HUES64 (cell line): ENCODE data around the gene RASA3.

Experiments
- H3K27ac ChIP-seq: 2 replicates; pipeline ENCODE4 v1.7.0; 2013; ENCODE audit warnings: low read depth, low read length, inconsistent platforms
- H3K27me3 ChIP-seq: 2 replicates; pipeline ENCODE4 v1.6.1; 2013; ENCODE audit warnings: mild to moderate bottlenecking, low read length; ENCODE audit not compliant: insufficient read depth
- H3K36me3 ChIP-seq: 2 replicates; pipeline ENCODE4 v1.6.1; 2013; ENCODE audit warnings: mild to moderate bottlenecking, low read length; ENCODE audit not compliant: insufficient read depth
- H3K4me1 ChIP-seq: 2 replicates; pipeline ENCODE4 v1.6.1; 2013; ENCODE audit warnings: mild to moderate bottlenecking, low read length, moderate library complexity; ENCODE audit not compliant: insufficient read depth
- H3K4me3 ChIP-seq: 2 replicates; pipeline ENCODE4 v1.5.1; 2013; ENCODE audit warnings: mild to moderate bottlenecking, low read length, moderate library complexity
- H3K9ac ChIP-seq: 2 replicates; pipeline ENCODE4 v1.6.1; 2013; ENCODE audit warnings: mild to moderate bottlenecking, low read depth, low read length
- H3K9me3 ChIP-seq: 2 replicates; pipeline ENCODE4 v1.6.1; 2013; ENCODE audit warnings: low read depth, low read length; ENCODE audit not compliant: insufficient read depth
- WGBS: fragments of 150-250, 120-280 bp; methylation state at CpG from one replicate; pipeline ENCODE4 v1.1.7; 2013; ENCODE audit warnings: missing lambda C conversion rate; 5-methylcytosine and 5-hydroxymethylcytosine counted together

Gene RASA3

DNA sequence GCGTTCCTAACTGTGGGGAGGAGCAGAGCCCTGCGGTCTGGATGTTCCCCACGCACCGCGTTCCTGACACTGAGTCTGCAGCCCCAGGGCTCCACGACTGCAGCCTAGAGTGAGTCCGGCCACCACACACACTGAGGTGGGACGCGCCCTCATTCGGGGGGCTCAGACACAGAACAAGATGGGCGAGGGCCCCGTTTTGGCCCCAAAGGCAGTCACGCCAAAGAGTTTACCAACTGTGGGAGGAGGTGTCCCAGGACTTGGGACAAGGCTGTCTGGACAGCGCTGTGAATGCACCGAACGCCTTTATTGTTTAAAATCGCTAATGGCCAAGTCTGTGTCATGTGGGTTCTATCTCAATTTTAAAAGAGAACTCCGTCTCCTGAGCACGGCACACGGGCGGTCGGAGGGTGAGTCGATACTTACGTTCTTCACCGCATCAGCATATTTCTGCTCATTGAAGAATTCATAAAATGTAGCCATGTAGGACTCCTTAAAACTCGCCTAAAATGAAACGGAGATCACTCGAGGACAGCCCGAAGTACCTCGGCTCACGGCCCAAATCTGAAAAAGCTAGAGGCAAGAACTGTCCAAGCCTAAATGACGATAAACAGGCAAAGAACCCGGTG is 123.3 kb downstream of the RASA3 start:
- no peak overlapping the region for H3K27ac ChIP-seq
- no peak overlapping the region for H3K9ac ChIP-seq
- H3K4me1 ChIP-seq: no peaks in the 10 kb centered on the region
- no peak overlapping the region for H3K4me3 ChIP-seq
- no peaks in the 10 kb centered on the region for H3K27me3 ChIP-seq
- WGBS: 91% methylated on average over 33 of the region's 33 CpGs
- H3K36me3 ChIP-seq: peaks cover 18% of the 10 kb centered on the region
- H3K9me3 ChIP-seq: no peaks in the 10 kb centered on the region

GRCh38 chr13:114007566-114007965 is 124.9 kb downstream of the RASA3 start:
- peaks cover 18% of the 10 kb centered on the region for H3K36me3 ChIP-seq
- no peak overlapping the region for H3K4me3 ChIP-seq
- no peaks in the 10 kb centered on the region for H3K4me1 ChIP-seq
- 93% methylated on average over 12 of the region's 12 CpGs for WGBS
- no peak overlapping the region for H3K27ac ChIP-seq
- no peaks in the 10 kb centered on the region for H3K27me3 ChIP-seq
- no peak overlapping the region for H3K9ac ChIP-seq
- no peaks in the 10 kb centered on the region for H3K9me3 ChIP-seq

GRCh38 chr13:114005206-114005724 is 127.2 kb downstream of the RASA3 start:
- Histone ChIP-seq H3K27ac (no peak overlapping the region), H3K4me3 (no peak overlapping the region), H3K27me3 (no peaks in the 10 kb centered on the region), H3K9me3 (no peaks in the 10 kb centered on the region), H3K4me1 (no peaks in the 10 kb centered on the region), H3K9ac (no peak overlapping the region), H3K36me3 (peaks cover 13% of the 10 kb centered on the region)
- 90% methylated on average over 15 of the region's 15 CpGs for WGBS

GRCh38 chr13:114004420-114005205 is 127.8 kb downstream of the RASA3 start:
- WGBS: 93% methylated on average over 41 of the region's 41 CpGs
- no peak overlapping the region for H3K27ac ChIP-seq
- no peaks in the 10 kb centered on the region for H3K9me3 ChIP-seq
- H3K4me1 ChIP-seq: no peaks in the 10 kb centered on the region
- H3K4me3 ChIP-seq: no peak overlapping the region
- no peaks in the 10 kb centered on the region for H3K27me3 ChIP-seq
- no peak overlapping the region for H3K9ac ChIP-seq
- peaks cover 7% of the 10 kb centered on the region for H3K36me3 ChIP-seq

DNA sequence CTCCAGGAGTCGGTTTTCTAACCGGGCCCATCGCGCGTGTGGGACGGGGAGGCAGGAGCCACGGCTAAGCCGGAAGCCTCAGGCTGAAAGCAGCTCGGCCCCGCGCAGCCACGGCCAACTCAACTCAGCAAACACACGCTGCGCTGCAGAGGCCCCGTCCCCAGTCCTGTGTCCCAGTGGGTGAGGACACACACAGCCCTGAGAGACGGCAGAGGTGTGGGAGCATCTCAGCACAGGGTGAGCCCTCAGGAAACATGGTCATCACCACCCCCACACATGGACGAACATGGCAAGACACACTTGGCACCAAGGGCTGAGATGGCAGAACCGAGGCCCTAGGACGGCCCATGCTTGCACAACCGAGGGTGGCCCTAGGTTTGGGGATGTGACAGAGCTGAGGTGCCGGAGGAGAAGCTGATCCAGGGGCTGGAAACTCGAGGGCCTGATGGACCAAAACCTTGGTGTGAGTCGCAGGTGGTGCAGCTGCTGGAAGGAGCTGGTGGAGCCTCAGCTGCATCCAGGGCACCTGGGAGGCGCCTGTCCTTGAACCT is 129.6 kb downstream of the RASA3 start:
- no peak overlapping the region for H3K4me3 ChIP-seq
- H3K36me3 ChIP-seq: no peaks in the 10 kb centered on the region; the same call in 1 of the 2 replicates
- WGBS: 94% methylated on average over 24 of the region's 24 CpGs
- no peaks in the 10 kb centered on the region for H3K27me3 ChIP-seq
- no peak overlapping the region for H3K9ac ChIP-seq
- no peak overlapping the region for H3K27ac ChIP-seq
- no peaks in the 10 kb centered on the region for H3K4me1 ChIP-seq
- no peaks in the 10 kb centered on the region for H3K9me3 ChIP-seq

DNA sequence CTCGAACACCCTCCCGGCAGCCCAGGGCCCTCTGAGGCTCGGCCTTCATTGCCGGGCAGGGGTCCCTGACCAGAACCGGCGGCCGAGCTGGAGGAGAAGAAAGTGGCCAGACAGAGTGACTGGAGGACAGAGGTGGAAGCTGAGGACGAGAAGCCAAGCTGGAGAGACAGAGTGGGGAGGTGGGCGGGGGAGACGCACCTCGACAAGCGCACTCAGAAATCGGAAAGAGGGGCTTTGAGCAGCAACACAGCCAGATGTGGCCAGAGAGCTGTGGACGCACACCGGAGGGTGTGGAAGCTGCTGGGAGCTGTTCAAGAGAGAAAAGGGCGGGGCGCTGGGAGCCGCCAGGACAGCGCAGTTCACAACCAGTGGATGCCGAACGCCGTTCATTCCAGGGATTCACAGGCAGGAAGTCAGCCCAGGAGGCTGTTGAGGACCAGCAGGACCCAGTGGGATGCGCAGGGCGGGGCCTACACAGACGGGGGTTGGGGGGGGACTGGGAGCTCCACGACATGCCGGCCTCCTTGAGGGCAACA is 130.3 kb downstream of the RASA3 start:
- Histone ChIP-seq H3K4me1 (no peaks in the 10 kb centered on the region), H3K4me3 (no peak overlapping the region), H3K27me3 (no peaks in the 10 kb centered on the region), H3K9me3 (no peaks in the 10 kb centered on the region), H3K9ac (no peak overlapping the region), H3K27ac (no peak overlapping the region), H3K36me3 (no peaks in the 10 kb centered on the region; the same call in 1 of the 2 replicates)
- WGBS: 91% methylated on average over 27 of the region's 27 CpGs

DNA sequence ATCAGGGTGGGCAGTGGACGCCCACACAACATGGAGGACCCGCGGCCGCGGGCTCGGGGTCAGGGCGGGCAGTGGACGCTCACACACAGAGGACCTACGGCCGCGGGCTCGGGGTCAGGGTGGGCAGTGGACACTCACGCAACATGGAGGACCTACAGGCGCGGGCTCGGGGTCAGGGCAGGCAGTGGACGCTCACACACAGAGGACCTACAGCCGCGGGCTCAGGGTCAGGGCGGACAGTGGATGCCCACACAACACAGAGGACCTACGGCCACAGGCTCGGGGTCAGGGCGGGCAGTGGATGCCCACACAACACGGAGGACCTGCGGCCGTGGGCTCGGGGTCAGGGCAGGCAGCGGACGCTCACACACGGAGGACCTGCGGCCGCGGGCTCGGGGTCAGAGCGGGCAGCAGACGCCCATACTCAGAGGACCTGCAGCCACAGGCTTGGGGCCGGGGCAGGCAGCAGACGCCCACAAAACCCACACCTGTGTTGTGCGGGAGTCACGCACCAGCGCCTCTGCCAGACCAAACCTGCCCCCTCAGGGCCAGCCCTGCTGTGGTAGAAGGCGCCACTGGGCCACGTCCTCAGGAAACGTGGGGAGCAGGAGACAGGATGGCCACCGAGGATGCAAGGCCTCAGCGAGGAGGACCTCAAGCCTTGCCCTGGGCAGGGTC is 131.0 kb downstream of the RASA3 start:
- no peaks in the 10 kb centered on the region for H3K27me3 ChIP-seq
- H3K4me3 ChIP-seq: no peak overlapping the region
- no peaks in the 10 kb centered on the region for H3K9me3 ChIP-seq
- H3K36me3 ChIP-seq: peaks cover under 1% of the 10 kb centered on the region; the same call in 1 of the 2 replicates
- H3K9ac ChIP-seq: no peak overlapping the region
- H3K4me1 ChIP-seq: no peaks in the 10 kb centered on the region
- no peak overlapping the region for H3K27ac ChIP-seq
- 95% methylated on average over 46 of the region's 46 CpGs for WGBS

DNA sequence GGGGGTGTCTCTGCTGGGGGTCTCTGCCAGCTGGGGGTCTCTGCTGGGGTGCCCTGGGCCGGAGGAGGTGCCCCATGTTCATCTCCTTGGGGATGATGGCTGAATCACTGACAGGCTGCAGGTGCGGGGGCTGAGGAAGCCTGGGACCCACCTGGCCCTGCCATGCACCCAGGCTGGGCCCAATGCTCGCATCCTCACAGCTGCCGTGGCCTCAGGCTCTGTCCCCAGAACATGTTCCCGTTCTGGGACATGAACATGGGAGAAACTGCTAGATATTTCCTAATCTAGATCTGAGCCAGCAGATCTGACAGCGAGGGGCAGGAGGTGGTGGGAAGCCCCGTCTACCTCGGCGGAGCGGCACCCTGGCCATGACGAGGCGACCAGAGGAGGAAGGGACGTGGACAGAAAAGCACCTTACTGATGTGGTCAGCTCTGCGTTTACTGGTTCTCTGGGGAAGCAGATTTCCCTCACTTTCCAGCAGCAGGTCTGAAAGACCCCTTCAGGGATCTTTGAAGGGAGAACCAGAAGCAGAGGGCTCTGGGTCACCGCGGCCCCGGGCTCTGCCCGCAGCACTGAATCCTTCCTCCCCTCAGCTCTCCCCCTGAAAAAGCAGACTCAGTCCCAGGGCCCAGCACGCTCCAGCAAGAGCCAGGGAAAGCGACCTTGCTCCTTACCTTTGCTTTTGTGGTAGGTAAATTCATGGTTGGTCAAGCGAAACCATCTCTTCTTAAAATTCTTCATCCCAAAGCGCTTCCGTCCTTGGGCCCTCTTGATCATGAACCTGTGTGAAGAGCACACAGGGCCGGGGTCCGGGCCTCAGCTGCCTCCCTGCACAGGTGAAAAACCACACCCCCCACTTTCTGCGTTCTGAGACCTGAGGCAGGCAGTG is 132.0 kb downstream of the RASA3 start:
- WGBS: 96% methylated on average over 25 of the region's 26 CpGs
- Histone ChIP-seq H3K9me3 (no peaks in the 10 kb centered on the region), H3K9ac (no peak overlapping the region), H3K4me1 (no peaks in the 10 kb centered on the region), H3K27me3 (no peaks in the 10 kb centered on the region), H3K27ac (no peak overlapping the region), H3K36me3 (peaks cover 4% of the 10 kb centered on the region; the same call in 1 of the 2 replicates), H3K4me3 (no peak overlapping the region)

- H3K27ac ChIP-seq: no peak overlapping the region
- no peak overlapping the region for H3K9ac ChIP-seq
- H3K4me1 ChIP-seq: no peaks in the 10 kb centered on the region
- no peaks in the 10 kb centered on the region for H3K27me3 ChIP-seq
- 97% methylated on average over 6 of the region's 10 CpGs for whole genome bisulfite sequencing
- no peak overlapping the region for H3K4me3 ChIP-seq
- peaks cover 4% of the 10 kb centered on the region; the same call in 1 of the 2 replicates for H3K36me3 ChIP-seq
- no peaks in the 10 kb centered on the region for H3K9me3 ChIP-seq
These were observed 132.9 kb downstream of the RASA3 start for GRCh38 chr13:113999618-113999910.

DNA sequence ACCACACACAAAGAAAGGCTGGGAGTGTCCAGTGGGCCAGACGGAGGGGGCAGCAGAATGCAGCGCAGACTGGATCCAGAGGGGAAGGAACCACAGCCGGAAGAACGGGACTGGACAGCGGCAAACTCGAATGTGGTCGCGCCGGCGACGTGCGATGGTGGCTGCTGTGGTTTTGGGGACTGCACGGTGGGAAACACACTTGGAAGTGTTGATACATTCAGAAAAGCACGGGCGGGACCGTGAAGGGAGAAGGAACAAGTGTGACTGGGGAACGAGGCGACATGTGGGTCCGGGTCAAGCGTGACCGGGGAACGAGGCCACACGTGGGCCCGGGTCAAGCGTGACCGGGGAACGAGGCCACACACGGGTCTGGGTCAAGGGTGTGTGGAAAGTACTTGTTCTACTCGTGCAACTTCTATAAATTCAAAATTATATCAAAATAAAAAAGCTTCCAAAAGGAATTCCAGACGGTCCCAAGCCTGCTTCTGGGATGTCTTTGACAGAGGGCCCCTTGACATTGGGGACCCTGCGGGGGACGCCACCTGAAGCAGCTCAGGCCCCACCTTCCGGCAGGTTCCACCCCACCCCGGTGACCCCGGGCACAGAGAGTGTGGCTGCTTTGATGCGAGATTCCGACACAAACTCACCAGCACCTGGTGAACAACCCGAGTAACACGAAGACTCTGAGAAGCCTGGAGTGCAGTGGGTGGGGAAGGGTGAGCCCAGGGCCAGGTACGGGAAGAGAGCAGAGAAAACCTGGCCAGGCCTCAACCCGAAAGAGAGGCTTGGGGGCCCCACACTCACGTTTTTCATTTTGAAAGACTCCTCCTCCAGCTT is 133.4 kb downstream of the RASA3 start:
- no peak overlapping the region for H3K27ac ChIP-seq
- no peaks in the 10 kb centered on the region for H3K4me1 ChIP-seq
- 94% methylated on average over 41 of the region's 42 CpGs for WGBS
- no peak overlapping the region for H3K4me3 ChIP-seq
- no peak overlapping the region for H3K9ac ChIP-seq
- no peaks in the 10 kb centered on the region for H3K27me3 ChIP-seq
- H3K36me3 ChIP-seq: peaks cover 4% of the 10 kb centered on the region; the same call in 1 of the 2 replicates
- H3K9me3 ChIP-seq: no peaks in the 10 kb centered on the region
